ENCODE data around the gene RPL7L1.
"Not testable (repeated sequence)": the region's sequence is repeated elsewhere in the genome, so short reads cannot be mapped to it uniquely, and the experiment has no call there.

RPL7L1 gene

GRCh38 chr6:42873313-42873712 is 6.1 kb upstream of the RPL7L1 start:
- no peak overlapping the region for H3K4me3 ChIP-seq (ENCODE audit: low read length)
- TF ChIP-seq CTCF (conservative IDR thresholded peaks at IDR 0.05; ENCODE audit: low read depth, low read length): no peak
- DNase-seq (ENCODE audit: low read depth): no peak

GRCh38 chr6:42877695-42878094 is 1.7 kb upstream of the RPL7L1 start:
- H3K4me3 ChIP-seq (ENCODE audit: low read length): no peak overlapping the region
- no peak for DNase-seq (ENCODE audit: low read depth)
- TF ChIP-seq CTCF (conservative IDR thresholded peaks at IDR 0.05; ENCODE audit: low read depth, low read length): no peak

- H3K4me3 ChIP-seq (ENCODE audit: low read length): peak overlapping the region; percentile 94
- not testable (repeated sequence) for DNase-seq (ENCODE audit: low read depth)
These were observed 913 bp downstream of the RPL7L1 start for GRCh38 chr6:42880240-42880817.

GRCh38 chr6:42880871-42881270 is 1.5 kb downstream of the RPL7L1 start:
- DNase-seq (ENCODE audit: low read depth): not testable (repeated sequence)
- peak overlapping the region; percentile 94 for H3K4me3 ChIP-seq (ENCODE audit: low read length)

- no peak for TF ChIP-seq CTCF (conservative IDR thresholded peaks at IDR 0.05; ENCODE audit: low read depth, low read length)
These were observed 6.3 kb downstream of the RPL7L1 start for GRCh38 chr6:42885702-42886101.

GRCh38 chr6:42888201-42888600 is 8.8 kb downstream of the RPL7L1 start:
- not testable (repeated sequence) for H3K4me3 ChIP-seq (ENCODE audit: low read length); DNase-seq (ENCODE audit: low read depth)

More at GRCh38 chr6:42885702-42886101, 6.3 kb downstream of the RPL7L1 start:
- no peak overlapping the region for H3K4me3 ChIP-seq (ENCODE audit: low read length)
- DNase-seq (ENCODE audit: low read depth): no peak

- no peak for TF ChIP-seq CTCF (conservative IDR thresholded peaks at IDR 0.05; ENCODE audit: low read depth, low read length)
- DNase-seq (ENCODE audit: low read depth): peak; percentile 26
- H3K4me3 ChIP-seq (ENCODE audit: low read length): peak overlapping the region; percentile 95
These were observed 10.4 kb downstream of the RPL7L1 start for GRCh38 chr6:42889815-42890214.

- peak; percentile 88 for DNase-seq (ENCODE audit: low read depth)
- peak overlapping the region; percentile 95 for H3K4me3 ChIP-seq (ENCODE audit: low read length)
- no peak for TF ChIP-seq CTCF (conservative IDR thresholded peaks at IDR 0.05; ENCODE audit: low read depth, low read length)
These were observed 11.1 kb downstream of the RPL7L1 start for GRCh38 chr6:42890311-42891198.
